Liver (tissue), 9 donors: ENCODE measurements around the gene ZNF14. TPM values are rescaled to one million over a fixed set of nuclear protein-coding genes. Genes with fewer than 3 reads are reported as not detected.
A peak's percentile ranks its signal among the peaks of the same experiment; 100 is the strongest.
"Not testable (repeated sequence)": the region's sequence is repeated elsewhere in the genome, so short reads cannot be mapped to it uniquely, and the experiment has no call there.

Experiments
- DNase-seq: peaks from one replicate; pipeline ENCODE4 v3.0.0-alpha.2; 2017; ENCODE audit warnings: low spot score
- H3K27ac ChIP-seq, 2 donors: one replicate each; pipeline ENCODE4 v1.7.0; 2013; ENCODE audit warnings: inconsistent platforms in 2 of 2, low read length in 2 of 2, control low read depth in 1 of 2, low read depth in 1 of 2, mild to moderate bottlenecking in 1 of 2
- H3K27me3 ChIP-seq, 4 donors: one replicate each; pipeline versions ENCODE4 v1.6.1 to v1.7.0; 2013; ENCODE audit warnings: low read length in 3 of 4, inconsistent platforms in 1 of 4, mild to moderate bottlenecking in 1 of 4, moderate library complexity in 1 of 4; ENCODE audit not compliant: control insufficient read depth in 4 of 4, insufficient read depth in 4 of 4
- H3K36me3 ChIP-seq, 4 donors: one replicate each; pipeline versions ENCODE4 v1.6.1 to v1.7.0; 2013; ENCODE audit warnings: low read length in 3 of 4, mild to moderate bottlenecking in 3 of 4, low read depth in 1 of 4, moderate library complexity in 1 of 4; ENCODE audit not compliant: control insufficient read depth in 4 of 4, insufficient read depth in 3 of 4
- H3K4me1 ChIP-seq, 4 donors: one replicate each; pipeline versions ENCODE4 v1.6.1 to v1.7.0; 2013; ENCODE audit warnings: low read length in 3 of 4, mild to moderate bottlenecking in 3 of 4, moderate library complexity in 1 of 4; ENCODE audit not compliant: control insufficient read depth in 4 of 4, insufficient read depth in 4 of 4
- H3K4me3 ChIP-seq, 3 donors: one replicate each; pipeline versions ENCODE4 v1.6.1 to v1.7.0; 2013; ENCODE audit warnings: low read length in 3 of 3, control low read depth in 1 of 3, low read depth in 1 of 3, mild to moderate bottlenecking in 1 of 3
- H3K9ac ChIP-seq, 2 donors: one replicate each; pipeline ENCODE4 v1.7.0; 2013; ENCODE audit warnings: low read length in 2 of 2, mild to moderate bottlenecking in 2 of 2, moderate library complexity in 2 of 2, control low read depth in 1 of 2, low read depth in 1 of 2
- H3K9me3 ChIP-seq, 4 donors: one replicate each; pipeline versions ENCODE4 v1.6.1 to v1.7.0; 2013; ENCODE audit warnings: low read length in 3 of 4; ENCODE audit not compliant: control insufficient read depth in 4 of 4
- FOXA1 ChIP-seq: IDR thresholded peaks from 2 replicates; pipeline ENCODE4 v1.6.1; 2016; ENCODE audit warnings: antibody characterized with exemption
- FOXA2 ChIP-seq: IDR thresholded peaks from 2 replicates; pipeline ENCODE4 v1.6.1; 2016; ENCODE audit warnings: antibody characterized with exemption
- GABPA ChIP-seq, 2 donors: IDR thresholded peaks in 1 of 2; conservative IDR thresholded peaks in 1 of 2; 2 replicates each; pipeline ENCODE4 v1.6.1; 2016; ENCODE audit warnings: antibody characterized with exemption in 2 of 2, mild to moderate bottlenecking in 1 of 2, moderate library complexity in 1 of 2
- HNF4A ChIP-seq, 2 donors: conservative IDR thresholded peaks; 2 replicates each; pipeline ENCODE4 v1.6.1; 2016; ENCODE audit warnings: antibody characterized with exemption in 2 of 2, mild to moderate bottlenecking in 2 of 2
- HNF4G ChIP-seq: IDR thresholded peaks from 2 replicates; pipeline ENCODE4 v1.6.1; 2016; ENCODE audit warnings: antibody characterized with exemption
- NR2F2 ChIP-seq: IDR thresholded peaks from 2 replicates; pipeline ENCODE4 v1.6.1; 2016; ENCODE audit warnings: antibody characterized with exemption
- RAD21 ChIP-seq, 2 donors: IDR thresholded peaks; 2 replicates each; pipeline ENCODE4 v1.6.1; 2016; ENCODE audit warnings: antibody characterized with exemption in 2 of 2, mild to moderate bottlenecking in 2 of 2
- RXRA ChIP-seq, 2 donors: IDR thresholded peaks; 2 replicates each; pipeline ENCODE4 v1.6.1; 2017 to 2018; ENCODE audit warnings: antibody characterized with exemption in 2 of 2, mild to moderate bottlenecking in 1 of 2
- SP1 ChIP-seq: IDR thresholded peaks from 2 replicates; pipeline ENCODE4 v1.6.1; 2018; ENCODE audit warnings: antibody characterized with exemption, mild to moderate bottlenecking
- TAF1 ChIP-seq: conservative IDR thresholded peaks from 2 replicates; pipeline ENCODE4 v1.6.1; 2016; ENCODE audit warnings: antibody characterized with exemption, mild to moderate bottlenecking
- WGBS: extraction: QIAGEN DNeasy Blood & Tissue Kit; methylation state at CpG from one replicate; pipeline ENCODE4 v1.1.7; 2013; 5-methylcytosine and 5-hydroxymethylcytosine counted together
- polyA plus RNA-seq, 2 donors: library from polyadenylated mRNA; stranded (reverse) in 1 of 2; unstranded in 1 of 2; fragments of 200-250 nt in 1 of 2; fragments of >200 nt in 1 of 2; fragmentation: Nextera tagmentation in 1 of 2; extraction: Ambion mirVana in 1 of 2; gene quantifications; one replicate each; pipeline versions ENCODE4 v1.2.1 to v1.2.3, GENCODE V29; 2013 to 2015
- total RNA-seq, 2 donors: library from RNA; depleted of rRNA; stranded (reverse); fragments of >200 nt; gene quantifications; one replicate each; pipeline ENCODE4 v1.2.3, GENCODE V29; 2014
- TF ChIP-seq, protein P1 (sequence below): IDR thresholded peaks from 2 replicates; pipeline ENCODE4 v1.6.1; 2016; ENCODE audit warnings: antibody characterized with exemption, mild to moderate bottlenecking
- TF ChIP-seq, protein P2 (sequence below): IDR thresholded peaks from 2 replicates; pipeline ENCODE4 v1.6.1; 2016; ENCODE audit warnings: antibody characterized with exemption
- TF ChIP-seq, protein P3 (sequence below): IDR thresholded peaks from 2 replicates; pipeline ENCODE4 v1.6.1; 2016; ENCODE audit warnings: antibody characterized with exemption
- TF ChIP-seq, protein P4 (sequence below): fragments of 150-350 bp; IDR thresholded peaks from 2 replicates; pipeline ENCODE4 v1.5.1; 2017; ENCODE audit warnings: improper control_type of control experiment, low read depth, low read length; ENCODE audit not compliant: missing input control
- donor health status: healthy.
- donor health status: healthy.
- donor health status: healthy.
- donor health status: healthy.
- donor health status: healthy.

Gene ZNF14
- total and polyA plus RNA-seq, 4 donors: 0.28 to 2.6 (median 0.90) TPM

DNA sequence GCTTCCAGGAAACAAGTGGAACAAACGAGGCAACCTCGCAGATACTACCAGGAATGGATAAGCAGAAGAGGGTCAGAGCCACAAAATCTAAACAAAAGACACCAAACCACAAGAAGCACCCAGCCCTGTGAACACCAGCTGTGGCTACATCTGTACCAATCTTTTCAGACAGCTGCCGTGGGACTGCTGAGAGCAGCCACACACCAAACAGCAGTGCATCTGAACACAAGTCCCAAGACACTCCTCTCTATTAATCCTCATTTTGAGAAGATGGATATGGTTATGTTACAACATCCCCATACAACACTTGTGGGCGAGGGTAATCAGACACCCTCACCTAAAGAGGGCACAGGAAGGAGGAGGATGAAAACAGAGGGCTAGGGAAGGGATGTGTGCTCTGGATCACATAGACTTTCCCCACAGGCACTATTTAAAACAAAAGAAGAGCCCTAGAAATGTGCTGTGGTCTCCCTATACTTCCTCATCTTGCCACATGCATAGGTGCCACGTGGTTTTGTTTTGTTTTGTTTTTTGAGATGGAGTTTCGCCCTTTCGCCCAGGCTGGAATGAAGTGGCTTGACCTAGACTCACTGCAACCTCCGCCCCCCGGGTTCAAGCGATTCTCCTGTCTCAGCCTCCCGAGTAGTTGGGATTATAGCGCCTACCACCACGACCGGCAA, 41.6 kb upstream of the ZNF14 start (continued):
- TF ChIP-seq, protein P1, sequence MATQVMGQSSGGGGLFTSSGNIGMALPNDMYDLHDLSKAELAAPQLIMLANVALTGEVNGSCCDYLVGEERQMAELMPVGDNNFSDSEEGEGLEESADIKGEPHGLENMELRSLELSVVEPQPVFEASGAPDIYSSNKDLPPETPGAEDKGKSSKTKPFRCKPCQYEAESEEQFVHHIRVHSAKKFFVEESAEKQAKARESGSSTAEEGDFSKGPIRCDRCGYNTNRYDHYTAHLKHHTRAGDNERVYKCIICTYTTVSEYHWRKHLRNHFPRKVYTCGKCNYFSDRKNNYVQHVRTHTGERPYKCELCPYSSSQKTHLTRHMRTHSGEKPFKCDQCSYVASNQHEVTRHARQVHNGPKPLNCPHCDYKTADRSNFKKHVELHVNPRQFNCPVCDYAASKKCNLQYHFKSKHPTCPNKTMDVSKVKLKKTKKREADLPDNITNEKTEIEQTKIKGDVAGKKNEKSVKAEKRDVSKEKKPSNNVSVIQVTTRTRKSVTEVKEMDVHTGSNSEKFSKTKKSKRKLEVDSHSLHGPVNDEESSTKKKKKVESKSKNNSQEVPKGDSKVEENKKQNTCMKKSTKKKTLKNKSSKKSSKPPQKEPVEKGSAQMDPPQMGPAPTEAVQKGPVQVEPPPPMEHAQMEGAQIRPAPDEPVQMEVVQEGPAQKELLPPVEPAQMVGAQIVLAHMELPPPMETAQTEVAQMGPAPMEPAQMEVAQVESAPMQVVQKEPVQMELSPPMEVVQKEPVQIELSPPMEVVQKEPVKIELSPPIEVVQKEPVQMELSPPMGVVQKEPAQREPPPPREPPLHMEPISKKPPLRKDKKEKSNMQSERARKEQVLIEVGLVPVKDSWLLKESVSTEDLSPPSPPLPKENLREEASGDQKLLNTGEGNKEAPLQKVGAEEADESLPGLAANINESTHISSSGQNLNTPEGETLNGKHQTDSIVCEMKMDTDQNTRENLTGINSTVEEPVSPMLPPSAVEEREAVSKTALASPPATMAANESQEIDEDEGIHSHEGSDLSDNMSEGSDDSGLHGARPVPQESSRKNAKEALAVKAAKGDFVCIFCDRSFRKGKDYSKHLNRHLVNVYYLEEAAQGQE: no peak
- TF ChIP-seq TAF1: no peak

DNA sequence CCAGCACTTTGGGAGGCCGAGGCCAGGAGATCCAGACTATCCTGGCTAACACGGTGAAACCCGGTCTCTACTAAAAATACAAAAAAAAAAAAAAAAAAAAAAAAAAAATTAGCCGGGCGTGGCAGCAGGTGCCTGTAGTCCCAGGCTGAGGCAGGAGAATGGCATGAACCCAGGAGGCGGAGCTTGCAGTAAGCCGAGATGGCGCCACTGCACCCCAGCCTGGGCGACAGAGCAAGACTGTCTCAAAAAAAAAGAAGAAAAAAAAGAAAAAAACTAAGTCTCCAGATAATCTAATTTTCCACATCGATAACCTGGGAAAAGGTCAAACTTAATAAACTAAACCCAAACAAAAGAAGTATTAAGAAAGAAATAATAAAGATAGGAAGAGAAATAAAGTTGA, 39.1 kb upstream of the ZNF14 start:
- H3K4me1 ChIP-seq: peaks cover 2 to 13% (median 10%) of the 10 kb centered on the region in 4 donors
- DNase-seq, H3K4me3 ChIP-seq, H3K27ac ChIP-seq, H3K36me3 ChIP-seq, H3K9me3 ChIP-seq, H3K27me3 ChIP-seq, H3K9ac ChIP-seq: not testable (repeated sequence)
- 84% methylated on average over 10 of the region's 10 CpGs for WGBS

DNA sequence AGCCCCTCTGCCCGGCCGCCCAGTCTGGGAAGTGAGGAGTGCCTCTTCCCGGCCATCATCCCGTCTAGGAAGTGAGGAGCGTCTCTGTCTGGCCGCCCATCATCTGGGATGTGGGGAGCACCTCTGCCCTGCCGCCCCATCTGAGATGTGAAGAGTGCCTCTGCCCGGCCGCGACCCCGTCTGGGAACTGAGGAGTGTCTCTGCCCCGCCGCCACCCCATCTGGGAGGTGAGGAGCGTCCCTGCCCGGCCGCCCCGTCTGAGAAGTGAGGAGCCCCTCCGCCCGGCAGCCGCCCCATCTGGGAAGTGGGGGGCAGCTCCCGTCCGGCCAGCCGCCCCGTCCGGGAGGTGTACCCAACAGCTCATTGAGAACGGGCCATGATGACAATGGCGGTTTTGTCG, 37.1 kb upstream of the ZNF14 start:
- not testable (repeated sequence) for H3K36me3 ChIP-seq, H3K4me1 ChIP-seq, H3K9me3 ChIP-seq, H3K9ac ChIP-seq, H3K27me3 ChIP-seq, H3K27ac ChIP-seq, DNase-seq, H3K4me3 ChIP-seq
- WGBS: 95% methylated on average over 28 of the region's 28 CpGs

DNA sequence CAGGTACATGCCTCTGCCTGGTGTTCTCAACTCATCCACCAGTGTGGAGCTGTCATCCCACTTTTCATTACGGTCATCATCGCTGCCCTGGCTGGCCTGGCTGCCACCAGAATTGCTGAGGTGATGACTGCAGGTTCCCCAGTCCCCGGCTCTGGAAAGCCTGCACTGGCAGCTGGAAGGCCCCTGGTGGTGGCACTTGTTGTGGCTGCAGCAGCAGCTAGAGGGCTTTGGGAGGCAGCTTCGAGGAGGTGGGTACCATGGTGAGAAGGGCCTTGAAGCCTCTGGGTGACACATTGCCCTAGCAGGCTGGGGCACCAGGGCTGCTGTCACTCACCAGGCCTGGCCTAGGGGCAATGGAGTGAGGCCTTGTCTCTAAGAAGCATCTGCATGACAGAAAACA, 25.3 kb upstream of the ZNF14 start:
- peak overlapping the region in 1 of 3 donors; percentile 12 for H3K4me3 ChIP-seq
- WGBS: 93% methylated on average over 4 of the region's 4 CpGs
- H3K36me3 ChIP-seq: peaks cover 0 to 4% (median 1%) of the 10 kb centered on the region in 4 donors
- no peak overlapping the region for H3K9ac ChIP-seq
- H3K27ac ChIP-seq: no peak overlapping the region
- no peaks in the 10 kb centered on the region for H3K27me3 ChIP-seq
- no peak for DNase-seq
- peaks cover 0 to 4% (median 3%) of the 10 kb centered on the region in 4 donors for H3K9me3 ChIP-seq
- no peaks in the 10 kb centered on the region for H3K4me1 ChIP-seq
- TF ChIP-seq, protein P1: no peak
- TF ChIP-seq, protein P2, sequence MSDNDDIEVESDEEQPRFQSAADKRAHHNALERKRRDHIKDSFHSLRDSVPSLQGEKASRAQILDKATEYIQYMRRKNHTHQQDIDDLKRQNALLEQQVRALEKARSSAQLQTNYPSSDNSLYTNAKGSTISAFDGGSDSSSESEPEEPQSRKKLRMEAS: no peak
- TF ChIP-seq HNF4A (conservative IDR thresholded peaks at IDR 0.05) (no peak), HNF4G (no peak), FOXA1 (no peak), RXRA (IDR thresholded peaks at IDR 0.05) (no peak), SP1 (no peak), GABPA (IDR thresholded peaks at IDR 0.05 in 1 of 2, conservative IDR thresholded peaks at IDR 0.05 in 1 of 2) (no peak), TAF1 (no peak), NR2F2 (no peak), RAD21 (IDR thresholded peaks at IDR 0.05) (no peak), FOXA2 (no peak)
- TF ChIP-seq, protein P3, sequence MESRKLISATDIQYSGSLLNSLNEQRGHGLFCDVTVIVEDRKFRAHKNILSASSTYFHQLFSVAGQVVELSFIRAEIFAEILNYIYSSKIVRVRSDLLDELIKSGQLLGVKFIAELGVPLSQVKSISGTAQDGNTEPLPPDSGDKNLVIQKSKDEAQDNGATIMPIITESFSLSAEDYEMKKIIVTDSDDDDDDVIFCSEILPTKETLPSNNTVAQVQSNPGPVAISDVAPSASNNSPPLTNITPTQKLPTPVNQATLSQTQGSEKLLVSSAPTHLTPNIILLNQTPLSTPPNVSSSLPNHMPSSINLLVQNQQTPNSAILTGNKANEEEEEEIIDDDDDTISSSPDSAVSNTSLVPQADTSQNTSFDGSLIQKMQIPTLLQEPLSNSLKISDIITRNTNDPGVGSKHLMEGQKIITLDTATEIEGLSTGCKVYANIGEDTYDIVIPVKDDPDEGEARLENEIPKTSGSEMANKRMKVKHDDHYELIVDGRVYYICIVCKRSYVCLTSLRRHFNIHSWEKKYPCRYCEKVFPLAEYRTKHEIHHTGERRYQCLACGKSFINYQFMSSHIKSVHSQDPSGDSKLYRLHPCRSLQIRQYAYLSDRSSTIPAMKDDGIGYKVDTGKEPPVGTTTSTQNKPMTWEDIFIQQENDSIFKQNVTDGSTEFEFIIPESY: no peak
- TF ChIP-seq, protein P4, sequence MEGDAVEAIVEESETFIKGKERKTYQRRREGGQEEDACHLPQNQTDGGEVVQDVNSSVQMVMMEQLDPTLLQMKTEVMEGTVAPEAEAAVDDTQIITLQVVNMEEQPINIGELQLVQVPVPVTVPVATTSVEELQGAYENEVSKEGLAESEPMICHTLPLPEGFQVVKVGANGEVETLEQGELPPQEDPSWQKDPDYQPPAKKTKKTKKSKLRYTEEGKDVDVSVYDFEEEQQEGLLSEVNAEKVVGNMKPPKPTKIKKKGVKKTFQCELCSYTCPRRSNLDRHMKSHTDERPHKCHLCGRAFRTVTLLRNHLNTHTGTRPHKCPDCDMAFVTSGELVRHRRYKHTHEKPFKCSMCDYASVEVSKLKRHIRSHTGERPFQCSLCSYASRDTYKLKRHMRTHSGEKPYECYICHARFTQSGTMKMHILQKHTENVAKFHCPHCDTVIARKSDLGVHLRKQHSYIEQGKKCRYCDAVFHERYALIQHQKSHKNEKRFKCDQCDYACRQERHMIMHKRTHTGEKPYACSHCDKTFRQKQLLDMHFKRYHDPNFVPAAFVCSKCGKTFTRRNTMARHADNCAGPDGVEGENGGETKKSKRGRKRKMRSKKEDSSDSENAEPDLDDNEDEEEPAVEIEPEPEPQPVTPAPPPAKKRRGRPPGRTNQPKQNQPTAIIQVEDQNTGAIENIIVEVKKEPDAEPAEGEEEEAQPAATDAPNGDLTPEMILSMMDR: no peak
